GF-D8 (cell line): Measurements from ENCODE around the gene DACH2.
"Not testable (repeated sequence)": the region's sequence is repeated elsewhere in the genome, so short reads cannot be mapped to it uniquely, and the experiment has no call there.

Source experiments
- DNase-seq: peaks from one replicate; lab custom pipeline; 2025; lab: John Stamatoyannopoulos, UW

The DACH2 gene

GRCh38 chrX:86148024-86148511, at the start of gene DACH2:
TSS of gene DACH2 (plus strand) at chrX:86148451.
- DNase-seq: no peak

GRCh38 chrX:86102341-86102740, 45.9 kb upstream of the DACH2 start:
- DNase-seq: no peak

- DNase-seq: no peak
Observed at GRCh38 chrX:86103061-86103460, 45.2 kb upstream of the DACH2 start.

GRCh38 chrX:86104526-86104925, 43.7 kb upstream of the DACH2 start:
- DNase-seq: no peak

GRCh38 chrX:86121916-86122315, 26.3 kb upstream of the DACH2 start:
- no peak for DNase-seq

GRCh38 chrX:86133761-86134160, 14.5 kb upstream of the DACH2 start:
- no peak for DNase-seq

GRCh38 chrX:86137071-86137470, 11.2 kb upstream of the DACH2 start:
- no peak for DNase-seq

- no peak for DNase-seq
Observed at GRCh38 chrX:86141786-86142185, 6.5 kb upstream of the DACH2 start.

- DNase-seq: no peak
Observed at GRCh38 chrX:86146102-86146501, 2.1 kb upstream of the DACH2 start.

- DNase-seq: no peak
Observed at GRCh38 chrX:86148594-86148993, 343 bp downstream of the DACH2 start.

- no peak for DNase-seq
Observed at GRCh38 chrX:86149119-86149518, 868 bp downstream of the DACH2 start.

GRCh38 chrX:86154553-86154952, 6.3 kb downstream of the DACH2 start:
- DNase-seq: no peak

GRCh38 chrX:86171366-86171765, 23.1 kb downstream of the DACH2 start:
- DNase-seq: no peak

GRCh38 chrX:86178906-86179305, 30.7 kb downstream of the DACH2 start:
- no peak for DNase-seq

- not testable (repeated sequence) for DNase-seq
Observed at GRCh38 chrX:86181325-86181724, 33.1 kb downstream of the DACH2 start.

GRCh38 chrX:86192827-86193226, 44.6 kb downstream of the DACH2 start:
- DNase-seq: no peak

GRCh38 chrX:86194758-86195157, 46.5 kb downstream of the DACH2 start:
- DNase-seq: no peak

- DNase-seq: no peak
Observed at GRCh38 chrX:86195343-86195742, 47.1 kb downstream of the DACH2 start.

- no peak for DNase-seq
Observed at GRCh38 chrX:86197815-86198214, 49.6 kb downstream of the DACH2 start.

GRCh38 chrX:86210772-86211171, 62.5 kb downstream of the DACH2 start:
- DNase-seq: no peak

GRCh38 chrX:86215260-86215659, 67.0 kb downstream of the DACH2 start:
- DNase-seq: no peak

- no peak for DNase-seq
Observed at GRCh38 chrX:86237482-86237881, 89.2 kb downstream of the DACH2 start.

- DNase-seq: no peak
Observed at GRCh38 chrX:86241547-86241946, 93.3 kb downstream of the DACH2 start.

GRCh38 chrX:86263526-86263925, 115.3 kb downstream of the DACH2 start:
- DNase-seq: no peak

- no peak for DNase-seq
Observed at GRCh38 chrX:86295293-86295692, 147.0 kb downstream of the DACH2 start.
